Neural progenitor cell (in vitro differentiated cells): ENCODE results near the gene ATP1A4. TPM values are rescaled to one million over a fixed set of nuclear protein-coding genes. Genes with fewer than 3 reads are reported as not detected.

Source experiments
- DNase-seq: peaks from one replicate; pipeline ENCODE4 v3.0.0-alpha.2; 2016; ENCODE audit warnings: low spot score
- H2AFZ ChIP-seq: fragments of 200-600 bp; sonication (generic); replicated peaks from 2 replicates; pipeline ENCODE4 v1.6.1; 2016; ENCODE audit warnings: antibody characterized with exemption
- H3F3A ChIP-seq: fragments of 200-600 bp; sonication (generic); 2 replicates; pipeline ENCODE4 v1.6.1; 2016; ENCODE audit warnings: antibody characterized with exemption, low read depth
- H3K27ac ChIP-seq: fragments of 200-600 bp; sonication (generic); 2 replicates; pipeline ENCODE4 v1.5.1; 2016; ENCODE audit warnings: mild to moderate bottlenecking
- H3K27me3 ChIP-seq: fragments of 200-600 bp; sonication (generic); 2 replicates; pipeline ENCODE4 v1.6.1; 2016; ENCODE audit warnings: mild to moderate bottlenecking, moderate library complexity
- H3K36me3 ChIP-seq: fragments of 200-600 bp; sonication (generic); 2 replicates; pipeline ENCODE4 v1.5.1; 2016
- H3K4me1 ChIP-seq: fragments of 200-600 bp; sonication (generic); 2 replicates; pipeline ENCODE4 v1.6.1; 2016; ENCODE audit warnings: mixed run types
- H3K4me2 ChIP-seq: fragments of 200-600 bp; sonication (generic); 2 replicates; pipeline ENCODE4 v1.6.1; 2016
- H3K4me3 ChIP-seq: fragments of 200-600 bp; sonication (generic); 2 replicates; pipeline ENCODE4 v1.5.1; 2016
- H3K79me2 ChIP-seq: fragments of 200-600 bp; sonication (generic); 2 replicates; pipeline ENCODE4 v1.6.1; 2016; ENCODE audit warnings: low read depth
- H3K9ac ChIP-seq: fragments of 200-600 bp; sonication (generic); 2 replicates; pipeline ENCODE4 v1.6.1; 2016
- H3K9me3 ChIP-seq: fragments of 200-600 bp; sonication (generic); 2 replicates; pipeline ENCODE4 v1.5.1; 2016; ENCODE audit warnings: low read depth
- H4K20me1 ChIP-seq: fragments of 200-600 bp; sonication (generic); 2 replicates; pipeline ENCODE4 v1.6.1; 2016; ENCODE audit warnings: low read depth
- H3K27ac Mint-ChIP-seq: 3 replicates; pipeline ENCODE4 v1.8.0; 2021; ENCODE audit warnings: mixed read lengths
- H3K27me3 Mint-ChIP-seq: 2 replicates; pipeline ENCODE4 v1.8.0; 2022; ENCODE audit warnings: low read depth, mild to moderate bottlenecking, inconsistent platforms, moderate library complexity, mixed read lengths; ENCODE audit not compliant: insufficient read depth
- H3K36me3 Mint-ChIP-seq: 3 replicates; pipeline ENCODE4 v1.8.0; 2021; ENCODE audit warnings: mixed read lengths
- H3K4me1 Mint-ChIP-seq: 3 replicates; pipeline ENCODE4 v1.8.0; 2021; ENCODE audit warnings: mixed read lengths
- H3K4me3 Mint-ChIP-seq: 3 replicates; pipeline ENCODE4 v1.8.0; 2021; ENCODE audit warnings: mild to moderate bottlenecking, moderate library complexity, mixed read lengths
- H3K9me3 Mint-ChIP-seq: 3 replicates; pipeline ENCODE4 v1.8.0; 2020; ENCODE audit warnings: mixed read lengths
- EZH2 ChIP-seq: fragments of 200-600 bp; sonication (generic); IDR thresholded peaks from 2 replicates; pipeline ENCODE4 v1.6.1; 2017; ENCODE audit warnings: antibody characterized with exemption, mild to moderate bottlenecking, moderate library complexity
- EZH2phosphoT487 ChIP-seq: fragments of 200-600 bp; sonication (generic); IDR thresholded peaks from 2 replicates; pipeline ENCODE4 v1.6.1; 2017; ENCODE audit warnings: antibody characterized with exemption
- total RNA-seq: library from RNA; depleted of rRNA; stranded (reverse); fragments of >200 nt; gene quantifications from 2 replicates; pipeline ENCODE4 v1.2.3, GENCODE V29; 2015; ENCODE audit warnings: low replicate concordance
- TF ChIP-seq, protein P1 (sequence below): fragments of 200-600 bp; sonication (generic); IDR thresholded peaks from 2 replicates; pipeline ENCODE4 v1.5.1; 2017; ENCODE audit warnings: antibody characterized with exemption, mild to moderate bottlenecking

The ATP1A4 gene
- total RNA-seq, 1 donor from 2014 or later: 0.17 TPM

DNA sequence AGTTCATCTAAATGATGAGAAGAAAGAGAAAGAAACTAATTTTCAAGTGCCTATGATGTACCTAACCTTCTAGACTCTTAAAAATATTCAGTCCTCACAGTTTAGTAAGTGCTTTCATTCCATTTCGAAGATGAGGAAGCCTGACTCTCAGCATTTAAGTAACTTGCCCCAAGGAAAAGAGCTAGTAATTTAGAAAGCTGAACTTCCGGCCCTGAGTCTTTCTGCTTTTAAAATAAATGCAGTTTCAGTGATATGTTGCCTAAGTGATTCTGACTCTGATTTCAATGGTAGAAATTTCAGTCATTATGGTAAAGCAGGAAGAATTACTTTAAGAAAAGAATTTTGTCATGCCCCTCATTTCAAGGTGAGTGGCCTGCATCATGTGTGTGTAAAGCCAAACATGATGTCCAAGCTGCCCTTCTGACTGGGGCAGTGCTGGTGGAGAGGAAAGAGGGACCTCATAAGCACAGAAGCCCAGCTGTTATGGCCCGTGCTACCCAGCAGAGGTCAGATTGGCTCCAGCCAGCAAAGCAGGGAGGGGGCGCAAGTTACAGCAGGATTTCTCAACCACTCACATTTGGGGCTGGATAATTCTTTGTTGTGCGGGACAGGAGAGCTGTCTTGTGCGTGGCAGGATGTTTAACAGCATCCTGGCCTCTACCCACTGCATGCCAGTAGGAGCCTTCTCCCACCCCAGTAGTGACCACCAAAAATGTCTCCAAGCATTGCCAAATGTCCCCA is 10.7 kb downstream of the ATP1A4 start:
- Histone ChIP-seq H2AFZ (peak overlapping the region; percentile 88), H3K4me3 (no peak overlapping the region), H4K20me1 (no peaks in the 10 kb centered on the region), H3K27ac (no peak overlapping the region), H3K9ac (no peak overlapping the region), H3K9me3 (no peaks in the 10 kb centered on the region), H3K4me1 (peaks cover 3% of the 10 kb centered on the region), H3F3A (no peaks in the 10 kb centered on the region), H3K36me3 (no peaks in the 10 kb centered on the region), H3K4me2 (no peak overlapping the region), H3K79me2 (no peaks in the 10 kb centered on the region), H3K27me3 (peaks cover 18% of the 10 kb centered on the region)
- Mint-ChIP-seq H3K4me3 (no peak overlapping the region), H3K4me1 (peaks cover 16% of the 10 kb centered on the region), H3K27ac (no peak overlapping the region), H3K27me3 (peaks cover 6% of the 10 kb centered on the region), H3K9me3 (peaks cover 3% of the 10 kb centered on the region), H3K36me3 (no peaks in the 10 kb centered on the region)
- peak; percentile 80 for DNase-seq
- TF ChIP-seq EZH2 (no peak), EZH2phosphoT487 (no peak)
- TF ChIP-seq, protein P1, sequence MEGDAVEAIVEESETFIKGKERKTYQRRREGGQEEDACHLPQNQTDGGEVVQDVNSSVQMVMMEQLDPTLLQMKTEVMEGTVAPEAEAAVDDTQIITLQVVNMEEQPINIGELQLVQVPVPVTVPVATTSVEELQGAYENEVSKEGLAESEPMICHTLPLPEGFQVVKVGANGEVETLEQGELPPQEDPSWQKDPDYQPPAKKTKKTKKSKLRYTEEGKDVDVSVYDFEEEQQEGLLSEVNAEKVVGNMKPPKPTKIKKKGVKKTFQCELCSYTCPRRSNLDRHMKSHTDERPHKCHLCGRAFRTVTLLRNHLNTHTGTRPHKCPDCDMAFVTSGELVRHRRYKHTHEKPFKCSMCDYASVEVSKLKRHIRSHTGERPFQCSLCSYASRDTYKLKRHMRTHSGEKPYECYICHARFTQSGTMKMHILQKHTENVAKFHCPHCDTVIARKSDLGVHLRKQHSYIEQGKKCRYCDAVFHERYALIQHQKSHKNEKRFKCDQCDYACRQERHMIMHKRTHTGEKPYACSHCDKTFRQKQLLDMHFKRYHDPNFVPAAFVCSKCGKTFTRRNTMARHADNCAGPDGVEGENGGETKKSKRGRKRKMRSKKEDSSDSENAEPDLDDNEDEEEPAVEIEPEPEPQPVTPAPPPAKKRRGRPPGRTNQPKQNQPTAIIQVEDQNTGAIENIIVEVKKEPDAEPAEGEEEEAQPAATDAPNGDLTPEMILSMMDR: peak; percentile 73

DNA sequence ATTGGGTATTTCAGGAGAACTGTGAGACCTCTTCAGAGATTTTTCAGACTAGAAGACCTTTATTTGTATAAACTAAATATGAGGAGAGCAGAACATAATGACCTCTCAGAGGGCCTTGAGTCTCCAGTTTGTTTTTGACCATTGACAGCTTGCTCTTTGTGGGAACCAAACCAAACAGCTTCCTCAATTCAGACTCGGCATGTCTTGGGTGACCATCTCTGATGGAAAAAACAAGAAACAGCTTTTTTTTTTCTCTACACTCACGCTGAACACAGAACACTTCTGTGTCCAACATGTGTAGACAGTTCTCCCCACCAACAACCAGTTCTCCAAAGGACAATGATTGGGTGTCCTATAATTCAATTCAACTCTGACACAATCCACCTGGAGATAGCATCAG is 11.5 kb downstream of the ATP1A4 start:
- Histone ChIP-seq H4K20me1 (no peaks in the 10 kb centered on the region), H3K79me2 (no peaks in the 10 kb centered on the region), H3K27ac (no peak overlapping the region), H3K9ac (no peak overlapping the region), H3K4me1 (peaks cover 3% of the 10 kb centered on the region), H3K4me2 (no peak overlapping the region), H3K9me3 (no peaks in the 10 kb centered on the region), H3K4me3 (no peak overlapping the region), H3K27me3 (peaks cover 26% of the 10 kb centered on the region), H3F3A (no peaks in the 10 kb centered on the region), H2AFZ (no peak overlapping the region), H3K36me3 (no peaks in the 10 kb centered on the region)
- no peak for TF ChIP-seq EZH2phosphoT487
- TF ChIP-seq EZH2: no peak
- TF ChIP-seq, protein P1: no peak
- Mint-ChIP-seq H3K36me3 (no peaks in the 10 kb centered on the region), H3K4me1 (peaks cover 24% of the 10 kb centered on the region), H3K27me3 (peaks cover 9% of the 10 kb centered on the region), H3K4me3 (no peak overlapping the region), H3K9me3 (peaks cover 3% of the 10 kb centered on the region), H3K27ac (no peak overlapping the region)
- no peak for DNase-seq

DNA sequence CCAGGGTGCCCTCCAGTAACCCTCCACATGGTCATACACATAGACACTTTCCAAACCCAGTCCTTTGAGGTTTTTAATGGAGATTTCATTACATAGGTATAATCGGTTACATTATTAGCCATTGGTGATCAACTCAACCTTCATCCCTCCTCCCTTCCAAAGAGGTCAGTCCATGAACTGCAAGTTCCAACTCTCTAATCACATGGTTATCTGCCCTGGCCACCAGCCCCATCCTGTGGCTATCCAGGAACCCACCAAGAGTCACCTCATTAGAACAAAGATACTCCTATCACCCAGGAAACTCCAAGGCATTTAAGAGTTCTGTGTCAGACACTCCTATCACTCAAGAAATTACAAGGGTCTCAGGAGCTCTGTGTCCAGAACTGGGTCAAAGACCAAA is 12.2 kb downstream of the ATP1A4 start:
- H3K4me1 ChIP-seq: peaks cover 3% of the 10 kb centered on the region
- Mint-ChIP-seq H3K4me1 (peaks cover 27% of the 10 kb centered on the region), H3K4me3 (no peak overlapping the region), H3K9me3 (peaks cover 3% of the 10 kb centered on the region), H3K36me3 (no peaks in the 10 kb centered on the region), H3K27me3 (peaks cover 10% of the 10 kb centered on the region), H3K27ac (no peak overlapping the region)
- no peak overlapping the region for H3K27ac ChIP-seq
- H3K79me2 ChIP-seq: no peaks in the 10 kb centered on the region
- no peaks in the 10 kb centered on the region for H3K36me3 ChIP-seq
- no peak overlapping the region for H3K9ac ChIP-seq
- H2AFZ ChIP-seq: no peak overlapping the region
- no peak overlapping the region for H3K4me2 ChIP-seq
- no peak for TF ChIP-seq EZH2
- TF ChIP-seq EZH2phosphoT487: no peak
- TF ChIP-seq, protein P1: no peak
- H3K4me3 ChIP-seq: no peak overlapping the region
- H3K27me3 ChIP-seq: peaks cover 28% of the 10 kb centered on the region
- DNase-seq: no peak
- H3F3A ChIP-seq: peaks cover 3% of the 10 kb centered on the region
- H3K9me3 ChIP-seq: no peaks in the 10 kb centered on the region
- H4K20me1 ChIP-seq: no peaks in the 10 kb centered on the region
